IPS-NIHi7 (cell line): Measurements from ENCODE around the gene DNALI1.
A peak's percentile ranks its signal among the peaks of the same experiment; 100 is the strongest.
"Not testable (repeated sequence)": the region's sequence is repeated elsewhere in the genome, so short reads cannot be mapped to it uniquely, and the experiment has no call there.

Experiments
- DNase-seq: peaks from one replicate; pipeline ENCODE4 v3.0.0; 2012; ENCODE audit warnings: mixed read lengths; ENCODE audit errors: extremely low spot score

DNALI1 gene

GRCh38 chr1:37553927-37554808, 2.6 kb upstream of the DNALI1 start, which contains the start of gene SNIP1:
TSS of gene SNIP1 (minus strand) at chr1:37554293. CDS start at chr1:37554229, 64 bp downstream.
- peak; percentile 95 for DNase-seq

- DNase-seq: no peak
Observed at GRCh38 chr1:37557402-37557801, 662 bp downstream of the DNALI1 start.

GRCh38 chr1:37558411-37558810, 1.7 kb downstream of the DNALI1 start:
- no peak for DNase-seq

GRCh38 chr1:37559080-37559479, 2.3 kb downstream of the DNALI1 start:
- no peak for DNase-seq

- DNase-seq: not testable (repeated sequence)
Observed at GRCh38 chr1:37559957-37560379, 3.2 kb downstream of the DNALI1 start.

GRCh38 chr1:37560401-37561132, 3.8 kb downstream of the DNALI1 start:
- no peak for DNase-seq

- peak; percentile 68 for DNase-seq
Observed at GRCh38 chr1:37561133-37562132, 4.7 kb downstream of the DNALI1 start.

- DNase-seq: no peak
Observed at GRCh38 chr1:37562984-37563383, 6.2 kb downstream of the DNALI1 start.

- no peak for DNase-seq
Observed at GRCh38 chr1:37564892-37565291, 8.2 kb downstream of the DNALI1 start.

GRCh38 chr1:37567023-37567422, 10.3 kb downstream of the DNALI1 start:
- DNase-seq: no peak

GRCh38 chr1:37570528-37571334, 14.0 kb downstream of the DNALI1 start:
- DNase-seq: no peak

- DNase-seq: no peak
Observed at GRCh38 chr1:37574834-37575480, 18.2 kb downstream of the DNALI1 start.

- no peak for DNase-seq
Observed at GRCh38 chr1:37575692-37576091, 19.0 kb downstream of the DNALI1 start.

- DNase-seq: not testable (repeated sequence)
Observed at GRCh38 chr1:37584544-37584943, 27.8 kb downstream of the DNALI1 start.

- DNase-seq: no peak
Observed at GRCh38 chr1:37588939-37589338, 32.2 kb downstream of the DNALI1 start.

GRCh38 chr1:37593726-37594125, 37.0 kb downstream of the DNALI1 start:
- DNase-seq: no peak

- DNase-seq: peak; percentile 100
Observed at GRCh38 chr1:37595440-37596181, 38.9 kb downstream of the DNALI1 start, which contains the start of gene GNL2. TSS of gene GNL2 (minus strand) at chr1:37595937. CDS start at chr1:37595822, 115 bp downstream.

- DNase-seq: no peak
Observed at GRCh38 chr1:37596182-37596667, 39.5 kb downstream of the DNALI1 start.

- DNase-seq: no peak
Observed at GRCh38 chr1:37599940-37600339, 43.2 kb downstream of the DNALI1 start.
